Panc1 (cell line): Measurements from ENCODE around the gene SNX9. TPM values are rescaled to one million over a fixed set of nuclear protein-coding genes. Genes with fewer than 3 reads are reported as not detected.

Experiments
- ATAC-seq: fragments of 200-7000 bp; cut with Tn5 transposase; 2 replicates; pipeline ENCODE4 v1.9.1; 2020; ENCODE audit warnings: mild to moderate bottlenecking, moderate library complexity
- BruUV-seq: library from RNA; stranded (reverse); fragments of 400-500 nt; replicated peaks from 2 replicates; lab custom pipeline; 2021; lab: Mats Ljungman, UMichigan
- CTCF ChIA-PET: fragments of 300-600 bp; sonication (Branson Sonifier 250); formaldehyde crosslinking; loops from one replicate; lab custom pipeline; 2022; ENCODE audit warnings: antibody characterized with exemption; lab: Charles Lee
- POLR2A ChIA-PET: fragments of 300-600 bp; sonication (Branson Sonifier 250); formaldehyde crosslinking; loops from one replicate; lab custom pipeline; 2022; ENCODE audit warnings: antibody characterized with exemption; lab: Charles Lee
- DNase-seq: peaks from one replicate; pipeline ENCODE4 v3.0.0-alpha.2; 2010; ENCODE audit warnings: low read depth, low spot score
- H3K27ac ChIP-seq: 2 replicates; pipeline ENCODE4 v1.5.1; 2011; ENCODE audit warnings: mild to moderate bottlenecking, low read length, inconsistent platforms
- H3K27me3 ChIP-seq: fragments of 200-500 bp; sonication (Bioruptor generic); 2 replicates; pipeline ENCODE4 v1.6.0; 2014; ENCODE audit warnings: low read length, inconsistent platforms; ENCODE audit not compliant: control insufficient read depth, insufficient read depth
- H3K36me3 ChIP-seq: fragments of 200-500 bp; sonication (Bioruptor generic); 2 replicates; pipeline ENCODE4 v1.5.1; 2014; ENCODE audit warnings: inconsistent platforms, mild to moderate bottlenecking, low read length, moderate library complexity; ENCODE audit not compliant: control insufficient read depth, insufficient read depth
- H3K4me1 ChIP-seq: 2 replicates; pipeline ENCODE4 v1.5.1; 2011; ENCODE audit warnings: inconsistent platforms, mild to moderate bottlenecking, low read length, moderate library complexity; ENCODE audit not compliant: control insufficient read depth, insufficient read depth
- H3K4me3 ChIP-seq, 2 experiments: 2 replicates each; pipeline ENCODE4 v1.5.1; 2011 to 2012; ENCODE audit warnings: low read depth in 2 of 2, low read length in 2 of 2, mild to moderate bottlenecking in 2 of 2, inconsistent platforms in 1 of 2, moderate library complexity in 1 of 2
- H3K9me3 ChIP-seq: fragments of 200-500 bp; sonication (Bioruptor generic); 2 replicates; pipeline ENCODE4 v1.5.1; 2014; ENCODE audit warnings: low read depth, mild to moderate bottlenecking, inconsistent platforms, low read length, moderate library complexity; ENCODE audit not compliant: control insufficient read depth, insufficient read depth
- CTCF ChIP-seq: fragments of 450-650 bp; IDR thresholded peaks from 2 replicates; pipeline ENCODE4 v1.5.1; 2017; ENCODE audit warnings: mild to moderate bottlenecking
- POLR2AphosphoS5 ChIP-seq: IDR thresholded peaks from 2 replicates; pipeline ENCODE4 v1.6.1; 2012; ENCODE audit warnings: mild to moderate bottlenecking, low read depth, low read length, moderate library complexity
- REST ChIP-seq, 2 experiments: IDR thresholded peaks; 2 replicates each; pipeline ENCODE4 v1.6.1; 2011 to 2012; ENCODE audit warnings: low read depth in 2 of 2, control low read depth in 1 of 2, low read length in 1 of 2, mild to moderate bottlenecking in 1 of 2, moderate library complexity in 1 of 2; ENCODE audit not compliant: insufficient read depth in 1 of 2
- SIN3A ChIP-seq: IDR thresholded peaks from 2 replicates; pipeline ENCODE4 v1.6.1; 2012; ENCODE audit warnings: low read depth, mild to moderate bottlenecking, low read length, moderate library complexity, borderline replicate concordance; ENCODE audit not compliant: insufficient read depth
- TCF7L2 ChIP-seq: IDR thresholded peaks from 2 replicates; pipeline ENCODE4 v1.6.1; 2011; ENCODE audit warnings: mild to moderate bottlenecking, low read depth, low read length, inconsistent platforms
- in situ Hi-C: cut with HindIII; loops from 2 replicates; pipeline ENCODE4 v1.10.0; 2016; ENCODE audit warnings: low sequenced_read_pairs, low pct_unique_long_range_greater_than_20kb
- intact Hi-C: fragments of 100-400 bp; cut with micrococcal nuclease; formaldehyde crosslinking; loops from one replicate; pipeline ENCODE4 v1.10.0; 2022; ENCODE audit not compliant: unreplicated experiment
- total RNA-seq: library from RNA; stranded (reverse); gene quantifications from one replicate; pipeline ENCODE4 v1.2.1, GENCODE V29; 2021; ENCODE audit not compliant: unreplicated experiment

The SNX9 gene
- total RNA-seq, 1 experiment from 2014 or later, result 46.0 TPM

GRCh38 chr6:157800420-157801237 lies 22.4 kb upstream of the SNX9 start:
- ChIA-PET POLR2A (no interaction called here), CTCF (no interaction called here)
- in situ Hi-C loops (no loop called here), intact Hi-C loops (no loop called here)
- BruUV-seq, result no TSS peak
- TF ChIP-seq REST (IDR thresholded peaks at IDR 0.05; ENCODE audit: insufficient read depth in 1 of 2, low read depth in 2 of 2, low read length in 1 of 2), result no peak
- H3K36me3 ChIP-seq, result no peaks in the 10 kb centered on the region
- no peak for DNase-seq
- H3K27me3 ChIP-seq, result no peaks in the 10 kb centered on the region
- 0 out of 2 replicates have a peak, but pooled peaks have one; percentile 67 for ATAC-seq
- H3K27ac ChIP-seq, result no peak overlapping the region
- H3K4me1 ChIP-seq, result no peaks in the 10 kb centered on the region; the same call in 1 of the 2 replicates
- no peaks in the 10 kb centered on the region for H3K9me3 ChIP-seq
- H3K4me3 ChIP-seq, result no peak overlapping the region

GRCh38 chr6:157804448-157805327 lies 18.4 kb upstream of the SNX9 start:
- H3K27ac ChIP-seq, result no peak overlapping the region
- POLR2A ChIA-PET, result no interaction called here
- BruUV-seq, result no TSS peak
- H3K9me3 ChIP-seq, result peaks cover 13% of the 10 kb centered on the region
- H3K36me3 ChIP-seq, result no peaks in the 10 kb centered on the region
- ATAC-seq (no peak), DNase-seq (no peak)
- TF ChIP-seq CTCF (no peak), SIN3A (no peak), REST (IDR thresholded peaks at IDR 0.05; ENCODE audit: insufficient read depth in 1 of 2, low read depth in 2 of 2, low read length in 1 of 2) (no peak), TCF7L2 (no peak), POLR2AphosphoS5 (no peak)
- CTCF ChIA-PET, result no interaction called here
- in situ Hi-C loops (no loop called here), intact Hi-C loops (no loop called here)
- no peaks in the 10 kb centered on the region for H3K27me3 ChIP-seq
- no peak overlapping the region for H3K4me3 ChIP-seq
- no peaks in the 10 kb centered on the region; the same call in 1 of the 2 replicates for H3K4me1 ChIP-seq
